Measurements from ENCODE around the gene RTF1. TPM values are rescaled to one million over a fixed set of nuclear protein-coding genes. Genes with fewer than 3 reads are reported as not detected.
"Not testable (repeated sequence)": the region's sequence is repeated elsewhere in the genome, so short reads cannot be mapped to it uniquely, and the experiment has no call there.

Gene RTF1
- total RNA-seq, 1 donor from 2014 or later: 60.8 TPM

DNA sequence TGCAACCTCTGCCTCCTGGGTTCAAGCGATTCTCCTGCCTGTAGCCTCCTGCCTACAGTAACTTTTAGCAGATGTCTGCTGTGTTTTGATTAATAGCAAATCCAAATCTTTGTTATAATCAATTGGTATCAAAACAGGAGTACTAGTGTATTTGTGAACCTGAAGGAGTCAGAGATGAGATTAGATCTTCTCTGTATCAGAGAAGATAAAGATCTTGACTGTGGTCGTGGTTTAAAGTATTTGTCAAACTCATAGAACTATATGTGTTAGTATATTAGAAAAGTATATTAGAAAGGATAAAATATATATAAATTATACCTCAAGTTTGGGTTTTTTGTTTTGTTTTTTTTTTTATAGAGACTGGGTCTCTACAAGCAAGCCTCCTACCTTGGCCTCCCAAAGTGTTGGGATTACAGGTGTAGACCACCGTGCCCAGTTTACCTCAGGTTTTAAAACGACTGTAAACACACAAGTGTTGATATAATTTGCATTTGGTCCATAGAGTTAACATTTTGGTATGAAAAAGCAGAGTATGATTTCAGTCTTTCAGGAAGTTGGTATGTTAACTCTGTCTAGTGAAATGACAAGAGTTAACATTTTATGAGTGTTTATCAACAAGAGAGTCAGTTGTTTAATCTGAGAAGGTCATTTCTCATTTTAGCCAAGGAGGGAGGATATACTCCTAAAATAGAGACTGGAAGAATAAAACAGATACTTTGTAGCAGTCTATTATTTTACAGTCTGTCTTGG, 18.3 kb downstream of the RTF1 start:
- no peak for DNase-seq (ENCODE audit: low spot score)
- Mint-ChIP-seq H3K9me3 (ENCODE audit: unreplicated experiment) (no peaks in the 10 kb centered on the region), H3K27me3 (ENCODE audit: unreplicated experiment) (peaks cover 1% of the 10 kb centered on the region), H3K36me3 (ENCODE audit: low read depth, unreplicated experiment) (peaks cover 8% of the 10 kb centered on the region), H3K27ac (ENCODE audit: unreplicated experiment) (no peak overlapping the region), H3K4me3 (ENCODE audit: unreplicated experiment) (no peak overlapping the region), H3K4me1 (ENCODE audit: unreplicated experiment) (no peaks in the 10 kb centered on the region)
- TF ChIP-seq, protein P1, sequence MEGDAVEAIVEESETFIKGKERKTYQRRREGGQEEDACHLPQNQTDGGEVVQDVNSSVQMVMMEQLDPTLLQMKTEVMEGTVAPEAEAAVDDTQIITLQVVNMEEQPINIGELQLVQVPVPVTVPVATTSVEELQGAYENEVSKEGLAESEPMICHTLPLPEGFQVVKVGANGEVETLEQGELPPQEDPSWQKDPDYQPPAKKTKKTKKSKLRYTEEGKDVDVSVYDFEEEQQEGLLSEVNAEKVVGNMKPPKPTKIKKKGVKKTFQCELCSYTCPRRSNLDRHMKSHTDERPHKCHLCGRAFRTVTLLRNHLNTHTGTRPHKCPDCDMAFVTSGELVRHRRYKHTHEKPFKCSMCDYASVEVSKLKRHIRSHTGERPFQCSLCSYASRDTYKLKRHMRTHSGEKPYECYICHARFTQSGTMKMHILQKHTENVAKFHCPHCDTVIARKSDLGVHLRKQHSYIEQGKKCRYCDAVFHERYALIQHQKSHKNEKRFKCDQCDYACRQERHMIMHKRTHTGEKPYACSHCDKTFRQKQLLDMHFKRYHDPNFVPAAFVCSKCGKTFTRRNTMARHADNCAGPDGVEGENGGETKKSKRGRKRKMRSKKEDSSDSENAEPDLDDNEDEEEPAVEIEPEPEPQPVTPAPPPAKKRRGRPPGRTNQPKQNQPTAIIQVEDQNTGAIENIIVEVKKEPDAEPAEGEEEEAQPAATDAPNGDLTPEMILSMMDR (IDR thresholded peaks at IDR 0.05; ENCODE audit: unreplicated experiment): no peak

- Mint-ChIP-seq H3K4me1 (ENCODE audit: unreplicated experiment) (no peaks in the 10 kb centered on the region), H3K4me3 (ENCODE audit: unreplicated experiment) (no peak overlapping the region), H3K9me3 (ENCODE audit: unreplicated experiment) (no peaks in the 10 kb centered on the region), H3K36me3 (ENCODE audit: low read depth, unreplicated experiment) (peaks cover 13% of the 10 kb centered on the region), H3K27ac (ENCODE audit: unreplicated experiment) (peak overlapping the region; percentile 26), H3K27me3 (ENCODE audit: unreplicated experiment) (no peaks in the 10 kb centered on the region)
- TF ChIP-seq, protein P1 (IDR thresholded peaks at IDR 0.05; ENCODE audit: unreplicated experiment): no peak
- DNase-seq (ENCODE audit: low spot score): no peak
Measured at GRCh38 chr15:41437448-41437847, 20.6 kb downstream of the RTF1 start.

- H3K9me3 Mint-ChIP-seq (ENCODE audit: unreplicated experiment): no peaks in the 10 kb centered on the region
- no peak for DNase-seq (ENCODE audit: low spot score)
- TF ChIP-seq, protein P1 (IDR thresholded peaks at IDR 0.05; ENCODE audit: unreplicated experiment): no peak
- no peaks in the 10 kb centered on the region for H3K4me1 Mint-ChIP-seq (ENCODE audit: unreplicated experiment)
- no peak overlapping the region for H3K4me3 Mint-ChIP-seq (ENCODE audit: unreplicated experiment)
- H3K27me3 Mint-ChIP-seq (ENCODE audit: unreplicated experiment): no peaks in the 10 kb centered on the region
- H3K36me3 Mint-ChIP-seq (ENCODE audit: low read depth, unreplicated experiment): peaks cover 13% of the 10 kb centered on the region
- peak overlapping the region; percentile 48 for H3K27ac Mint-ChIP-seq (ENCODE audit: unreplicated experiment)
Measured at GRCh38 chr15:41438206-41438605, 21.3 kb downstream of the RTF1 start.

DNA sequence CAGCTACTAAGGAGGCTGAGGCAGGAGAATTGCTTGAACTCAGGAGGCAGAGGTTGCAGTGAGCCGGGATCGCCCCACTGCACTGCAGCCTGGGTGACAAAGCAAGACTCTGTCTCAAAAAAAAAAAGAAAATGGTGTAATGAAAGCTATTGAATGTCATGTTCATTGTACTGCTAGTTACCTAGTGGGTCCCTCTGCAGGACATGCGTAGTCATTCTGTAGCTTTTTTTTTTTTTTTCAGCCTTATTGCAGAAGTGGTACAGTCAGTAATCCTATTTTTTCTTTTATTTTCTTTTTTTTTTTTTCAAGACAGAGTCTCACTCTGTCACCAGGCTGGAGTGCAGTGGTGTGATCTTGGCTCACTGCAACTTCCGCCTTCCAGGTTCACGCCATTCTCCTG, 21.9 kb downstream of the RTF1 start:
- H3K4me1 Mint-ChIP-seq (ENCODE audit: unreplicated experiment); H3K27ac Mint-ChIP-seq (ENCODE audit: unreplicated experiment); DNase-seq (ENCODE audit: low spot score); H3K9me3 Mint-ChIP-seq (ENCODE audit: unreplicated experiment); H3K27me3 Mint-ChIP-seq (ENCODE audit: unreplicated experiment); H3K4me3 Mint-ChIP-seq (ENCODE audit: unreplicated experiment): not testable (repeated sequence)
- H3K36me3 Mint-ChIP-seq (ENCODE audit: low read depth, unreplicated experiment): peaks cover 13% of the 10 kb centered on the region

- peak overlapping the region; percentile 52 for H3K4me3 Mint-ChIP-seq (ENCODE audit: unreplicated experiment)
- no peaks in the 10 kb centered on the region for H3K27me3 Mint-ChIP-seq (ENCODE audit: unreplicated experiment)
- H3K27ac Mint-ChIP-seq (ENCODE audit: unreplicated experiment): no peak overlapping the region
- TF ChIP-seq, protein P1 (IDR thresholded peaks at IDR 0.05; ENCODE audit: unreplicated experiment): no peak
- no peak for DNase-seq (ENCODE audit: low spot score)
- H3K9me3 Mint-ChIP-seq (ENCODE audit: unreplicated experiment): no peaks in the 10 kb centered on the region
- H3K36me3 Mint-ChIP-seq (ENCODE audit: low read depth, unreplicated experiment): peaks cover 12% of the 10 kb centered on the region
- no peaks in the 10 kb centered on the region for H3K4me1 Mint-ChIP-seq (ENCODE audit: unreplicated experiment)
Measured at GRCh38 chr15:41443275-41443674, 26.4 kb downstream of the RTF1 start.
